Right lobe of liver (tissue), 6 donors: Measurements from ENCODE around the gene CNOT6L. TPM values are rescaled to one million over a fixed set of nuclear protein-coding genes. Genes with fewer than 3 reads are reported as not detected.
"Not testable (repeated sequence)": the region's sequence is repeated elsewhere in the genome, so short reads cannot be mapped to it uniquely, and the experiment has no call there.

Experiments
- ATAC-seq, 4 donors: fragments of 200-7000 bp; cut with Tn5 transposase; one replicate each; pipeline ENCODE4 v1.9.1; 2020; ENCODE audit warnings: mild to moderate bottlenecking in 4 of 4, moderate library complexity in 4 of 4
- DNase-seq, 3 donors: peaks; one replicate each; pipeline ENCODE4 v3.0.0-alpha.2; 2020
- H3K27ac ChIP-seq, 3 donors: fragments of 200-600 bp; one replicate each; pipeline ENCODE4 v1.8.0; 2022
- H3K27me3 ChIP-seq, 2 donors: fragments of 200-600 bp; one replicate each; pipeline ENCODE4 v1.8.0; 2022
- H3K36me3 ChIP-seq, 4 donors: fragments of 200-600 bp; sonication (generic) in 1 of 4; one replicate each; pipeline versions ENCODE4 v1.5.1 to v1.8.0; 2017 to 2022; ENCODE audit warnings: control low read depth in 1 of 4
- H3K4me1 ChIP-seq, 4 donors: fragments of 200-600 bp; sonication (generic) in 1 of 4; one replicate each; pipeline versions ENCODE4 v1.5.1 to v1.8.0; 2017 to 2022; ENCODE audit warnings: control low read depth in 1 of 4
- H3K4me3 ChIP-seq, 3 donors: fragments of 200-600 bp; one replicate each; pipeline ENCODE4 v1.8.0; 2022
- H3K9me3 ChIP-seq, 4 donors: fragments of 200-600 bp; sonication (generic) in 1 of 4; one replicate each; pipeline versions ENCODE4 v1.5.1 to v1.8.0; 2017 to 2022; ENCODE audit warnings: control low read depth in 1 of 4
- POLR2A ChIP-seq: fragments of 450-650 bp; IDR thresholded peaks from one replicate; pipeline ENCODE4 v1.6.1; 2017; ENCODE audit warnings: antibody characterized with exemption, mild to moderate bottlenecking
- WGBS: methylation state at CpG from one replicate; pipeline ENCODE4 v1.1.6; 2018; ENCODE audit warnings: low coverage, low lambda C conversion rate; ENCODE audit not compliant: insufficient coverage; ENCODE audit errors: missing lambda C conversion rate; 5-methylcytosine and 5-hydroxymethylcytosine counted together
- intact Hi-C, 2 donors: fragments of 100-400 bp; cut with DNase I; formaldehyde crosslinking; loops; one replicate each; pipeline versions ENCODE4 v1.11.2 to v1.14.1; 2022
- long read RNA-seq: library from polyadenylated mRNA; unstranded; transcript quantifications from one replicate; pipeline ENCODE4 v2.0.0, GENCODE V29; 2019
- total RNA-seq, 6 experiments: library from RNA; depleted of rRNA in 2 of 6; stranded (reverse); fragments of >200 nt in 2 of 6; fragmentation: NEBNext Ultra II Directional in 3 of 6; extraction: Animal tissue kit (Norgen Biotek cat#: 25700) in 3 of 6; gene quantifications; one replicate each; pipeline versions ENCODE4 v1.1.0 to v1.2.4, GENCODE V29; 2016 to 2023
- TF ChIP-seq, protein P1 (sequence below), 4 donors: fragments of 200-600 bp in 3 of 4; fragments of 450-650 bp in 1 of 4; IDR thresholded peaks; one replicate each; pipeline versions ENCODE4 v1.5.1 to v1.8.0; 2016 to 2022; ENCODE audit warnings: antibody characterized with exemption in 4 of 4, mild to moderate bottlenecking in 2 of 4
- donor health status: DM: no; HTN: yes; CAD: no.
- donor health status: DM: no; HTN: no; CAD: no.
- donor health status: DM: no; HTN: no; CAD: no.
- donor health status: DM: no; HTN: yes; CAD: no.
- donor health status: DM: no; HTN: yes; CAD: no.

Gene CNOT6L
- 10 to 100 TPM in 5 of 6 experiments, 1 to 10 TPM in 1; 9.1 to 38.1 (median 25.0) TPM for total RNA-seq
- long read RNA-seq, partial matches to known transcripts: 1 of 2 reads
- long read RNA-seq, other reads (novel, unspliced or antisense): 1 of 2 reads

DNA sequence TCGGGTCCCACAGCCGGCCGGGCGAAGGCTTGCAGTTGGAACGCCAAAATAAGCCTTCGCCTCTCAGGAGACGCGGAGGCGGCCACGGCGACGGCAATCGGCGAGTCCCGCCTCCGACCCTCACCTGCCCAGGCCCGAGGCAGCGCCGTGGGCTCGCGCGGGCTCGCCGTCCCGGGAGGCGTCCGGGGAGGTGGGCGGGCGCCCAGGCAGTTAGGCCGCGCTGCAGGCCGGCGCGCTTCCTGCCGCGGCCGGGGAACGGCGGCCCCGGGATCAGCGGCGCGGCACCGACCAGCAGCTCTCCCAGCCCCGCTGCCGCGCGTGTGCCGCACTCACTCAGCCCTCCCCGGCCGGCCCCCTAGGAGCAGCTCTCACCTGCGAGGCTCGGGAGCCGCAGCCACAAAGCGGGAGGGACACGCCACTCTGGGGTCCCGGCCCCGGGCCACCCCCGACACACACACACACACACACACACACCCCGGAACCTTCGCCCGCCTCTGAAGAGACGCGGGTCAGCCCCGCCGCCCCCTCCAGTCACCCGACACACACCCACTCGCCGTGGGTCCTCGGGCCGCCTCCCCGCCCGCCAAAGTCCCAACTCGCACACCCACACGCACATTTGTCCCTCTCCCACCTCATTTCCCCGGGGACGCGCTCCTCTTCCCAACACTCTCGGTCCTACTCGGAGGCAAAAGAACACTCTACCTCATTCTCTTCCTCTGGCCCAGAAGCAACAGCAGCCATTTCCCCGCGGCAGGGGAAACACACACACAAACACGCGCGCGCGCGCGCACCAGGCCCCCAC is at the start of gene CNOT6L:
Gene CNOT6L, minus strand, starts transcription at position 767 of the 802 bp plus-strand sequence. Its CDS starts 60 bp downstream, at position 707.
- 0% methylated on average over 23 of the region's 89 CpGs for WGBS
- peak; percentile 55 to 74 (median 69) for ATAC-seq

DNA sequence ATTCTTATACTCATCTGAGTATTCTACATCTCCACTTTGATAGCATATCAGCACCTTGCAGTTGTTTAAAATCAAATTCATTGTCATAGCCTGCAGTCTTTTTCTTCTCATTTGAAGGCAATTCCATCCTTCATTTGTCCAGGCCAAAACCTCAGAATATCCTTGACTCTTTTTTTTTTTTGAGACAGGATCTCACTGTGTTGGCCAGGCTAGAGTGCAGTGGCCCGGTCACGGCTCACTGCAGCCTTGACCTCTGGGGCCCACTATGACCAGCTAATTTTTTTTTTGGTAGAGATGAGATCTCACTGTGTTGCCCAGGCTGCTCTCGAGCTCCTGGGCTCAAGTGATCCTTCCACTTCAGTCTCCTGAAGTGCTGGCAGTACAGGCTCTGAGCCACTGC is 46.1 kb upstream of the CNOT6L start:
- peaks cover 0 to 7% (median 0%) of the 10 kb centered on the region in 4 donors for H3K4me1 ChIP-seq
- no peak for ATAC-seq
- no peak overlapping the region for H3K27ac ChIP-seq
- no peak for DNase-seq
- WGBS: 70% methylated on average over 2 of the region's 3 CpGs
- intact Hi-C loops: no loop called here
- H3K4me3 ChIP-seq: no peak overlapping the region
- H3K36me3 ChIP-seq: no peaks in the 10 kb centered on the region
- no peaks in the 10 kb centered on the region for H3K27me3 ChIP-seq
- TF ChIP-seq, protein P1, sequence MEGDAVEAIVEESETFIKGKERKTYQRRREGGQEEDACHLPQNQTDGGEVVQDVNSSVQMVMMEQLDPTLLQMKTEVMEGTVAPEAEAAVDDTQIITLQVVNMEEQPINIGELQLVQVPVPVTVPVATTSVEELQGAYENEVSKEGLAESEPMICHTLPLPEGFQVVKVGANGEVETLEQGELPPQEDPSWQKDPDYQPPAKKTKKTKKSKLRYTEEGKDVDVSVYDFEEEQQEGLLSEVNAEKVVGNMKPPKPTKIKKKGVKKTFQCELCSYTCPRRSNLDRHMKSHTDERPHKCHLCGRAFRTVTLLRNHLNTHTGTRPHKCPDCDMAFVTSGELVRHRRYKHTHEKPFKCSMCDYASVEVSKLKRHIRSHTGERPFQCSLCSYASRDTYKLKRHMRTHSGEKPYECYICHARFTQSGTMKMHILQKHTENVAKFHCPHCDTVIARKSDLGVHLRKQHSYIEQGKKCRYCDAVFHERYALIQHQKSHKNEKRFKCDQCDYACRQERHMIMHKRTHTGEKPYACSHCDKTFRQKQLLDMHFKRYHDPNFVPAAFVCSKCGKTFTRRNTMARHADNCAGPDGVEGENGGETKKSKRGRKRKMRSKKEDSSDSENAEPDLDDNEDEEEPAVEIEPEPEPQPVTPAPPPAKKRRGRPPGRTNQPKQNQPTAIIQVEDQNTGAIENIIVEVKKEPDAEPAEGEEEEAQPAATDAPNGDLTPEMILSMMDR (IDR thresholded peaks at IDR 0.05): no peak
- no peak for TF ChIP-seq POLR2A
- H3K9me3 ChIP-seq: no peaks in the 10 kb centered on the region

More for the DNA sequence above, at the start of gene CNOT6L:
- H3K9me3 ChIP-seq: no peaks in the 10 kb centered on the region
- H3K27ac ChIP-seq: peak within 1 kb of the TSS; percentile 99
- TF ChIP-seq POLR2A: peak; percentile 44
- TF ChIP-seq, protein P1 (IDR thresholded peaks at IDR 0.05): no peak
- no peaks in the 10 kb centered on the region for H3K36me3 ChIP-seq
- intact Hi-C loops: no loop called here
- no peaks in the 10 kb centered on the region for H3K27me3 ChIP-seq
- peak; percentile 81 to 83 (median 82) for DNase-seq
- H3K4me3 ChIP-seq: peak within 1 kb of the TSS; percentile 74 to 84 (median 83)
- peaks cover 0 to 49% (median 13%) of the 10 kb centered on the region in 4 donors for H3K4me1 ChIP-seq

DNA sequence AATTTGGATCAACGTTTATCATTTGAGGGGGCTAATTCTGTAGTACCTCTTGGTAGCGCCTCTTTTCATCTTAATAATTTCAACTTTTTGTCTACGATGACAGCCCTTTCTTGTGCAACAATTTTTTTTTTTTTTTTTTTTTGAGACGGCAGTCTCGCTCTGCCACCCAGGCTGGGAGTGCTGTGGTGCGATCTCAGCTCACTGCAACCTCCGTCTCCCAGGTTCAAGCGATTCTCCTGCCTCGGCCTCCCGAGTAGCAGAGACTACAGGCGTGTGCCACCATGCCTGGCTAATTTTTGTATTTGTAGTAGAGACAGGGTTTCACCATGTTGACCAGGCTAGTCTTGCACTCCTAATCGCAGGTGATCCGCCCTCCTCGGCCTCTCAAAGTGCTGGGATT is 44.2 kb upstream of the CNOT6L start:
- H3K9me3 ChIP-seq, intact Hi-C loops, H3K27me3 ChIP-seq, H3K4me1 ChIP-seq, DNase-seq, H3K36me3 ChIP-seq, ATAC-seq: not testable (repeated sequence)
- Histone ChIP-seq H3K4me3 (peak overlapping the region; percentile 51 to 79 (median 78)), H3K27ac (peak overlapping the region in 1 of 3 donors; percentile 95)
- 17% methylated on average over 14 of the region's 14 CpGs for WGBS

DNA sequence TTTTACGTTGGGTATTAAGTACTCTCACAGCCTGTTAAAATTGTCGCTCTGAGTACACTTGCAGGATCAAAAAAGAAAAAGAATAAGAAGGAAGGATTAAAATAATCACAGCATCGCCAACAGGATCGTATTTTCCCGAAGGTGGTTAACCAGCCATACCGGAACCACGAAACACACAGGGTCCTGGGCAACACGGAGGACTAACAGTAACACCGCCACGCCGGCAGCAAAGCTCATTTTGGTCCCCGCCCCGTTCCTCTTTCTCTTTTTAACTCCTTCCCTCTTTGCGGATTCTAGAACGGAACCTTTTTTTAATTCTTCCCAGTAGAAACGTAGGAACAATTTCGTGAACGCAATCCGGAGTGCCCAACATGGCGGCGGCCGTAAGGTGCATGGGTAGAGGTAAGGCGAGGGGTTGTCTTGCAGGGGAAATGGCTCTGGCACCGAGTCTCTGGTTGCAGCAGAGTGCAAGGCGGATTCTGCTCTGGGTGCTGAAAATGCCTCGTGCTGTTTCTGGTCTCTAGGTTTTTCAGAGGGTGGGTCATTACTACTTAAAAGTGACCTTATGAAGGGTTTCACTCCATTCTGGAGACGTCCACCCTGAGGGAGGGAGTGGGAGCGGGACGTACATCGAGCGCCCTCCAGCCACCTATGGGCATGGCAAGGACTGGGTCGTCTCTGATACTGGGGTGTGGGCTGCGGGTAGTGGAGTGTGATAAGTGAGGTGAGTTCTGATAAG is 43.5 kb upstream of the CNOT6L start, which contains the start of gene MRPL1:
Gene MRPL1, plus strand, starts transcription at position 353 of the 739 bp plus-strand sequence. Its CDS starts 19 bp downstream, at position 372.
- Histone ChIP-seq H3K27me3 (no peaks in the 10 kb centered on the region), H3K4me1 (peaks cover 0 to 7% (median 0%) of the 10 kb centered on the region in 4 donors), H3K9me3 (no peaks in the 10 kb centered on the region), H3K4me3 (peak within 1 kb of the TSS; percentile 51 to 79 (median 78)), H3K27ac (peak within 1 kb of the TSS; percentile 93 to 95 (median 95)), H3K36me3 (no peaks in the 10 kb centered on the region)
- intact Hi-C loops: no loop called here
- WGBS: under 1% methylated on average over 29 of the region's 33 CpGs
- peak; percentile 83 to 91 (median 90) for DNase-seq
- TF ChIP-seq, protein P1 (IDR thresholded peaks at IDR 0.05): no peak
- peak; percentile 85 for TF ChIP-seq POLR2A
- ATAC-seq: peak; percentile 97 to 98 (median 98)
